H1 (cell line): ENCODE data around the gene MEF2C. TPM values are rescaled to one million over a fixed set of nuclear protein-coding genes. Genes with fewer than 3 reads are reported as not detected.

Source experiments
- CTCF ChIA-PET: fragments of 300-600 bp; sonication (Branson Sonifier 250); formaldehyde crosslinking; loops from one replicate; lab custom pipeline; 2021; ENCODE audit not compliant: partially characterized antibody; lab: Charles Lee
- POLR2A ChIA-PET: fragments of 300-600 bp; sonication (Branson Sonifier 250); formaldehyde crosslinking; loops from one replicate; lab custom pipeline; 2021; ENCODE audit warnings: inconsistent platforms; ENCODE audit not compliant: partially characterized antibody; lab: Charles Lee
- DNase-seq, 2 experiments: peaks; one replicate each; pipeline versions ENCODE4 v3.0.0 to v3.0.0-alpha.2; 2010 to 2022; ENCODE audit warnings: low spot score in 2 of 2, low read depth in 1 of 2, mixed read lengths in 1 of 2
- FAIRE-seq: peaks from 2 replicates; lab custom pipeline; 2011; peaks lifted over from hg19 to GRCh38; lab: Jason Lieb, UNC
- H2AFZ ChIP-seq: 2 replicates; pipeline ENCODE4 v1.8.1; 2012; ENCODE audit warnings: low read length, inconsistent platforms
- H2AK5ac ChIP-seq: 2 replicates; pipeline ENCODE4 v1.6.1; 2013; ENCODE audit warnings: low read depth, low read length
- H2BK120ac ChIP-seq: replicated peaks from 2 replicates; pipeline ENCODE3; 2013; ENCODE audit warnings: low read depth, low read length, inconsistent platforms
- H2BK12ac ChIP-seq: 2 replicates; pipeline ENCODE4 v1.6.1; 2013; ENCODE audit warnings: low read depth, low read length
- H2BK15ac ChIP-seq: 2 replicates; pipeline ENCODE4 v1.6.1; 2013; ENCODE audit warnings: low read length
- H2BK20ac ChIP-seq: 2 replicates; pipeline ENCODE4 v1.6.1; 2013; ENCODE audit warnings: low read length
- H2BK5ac ChIP-seq: 2 replicates; pipeline ENCODE4 v1.6.1; 2013; ENCODE audit warnings: low read depth, low read length
- H3K14ac ChIP-seq: 2 replicates; pipeline ENCODE4 v1.6.1; 2013; ENCODE audit warnings: inconsistent platforms; ENCODE audit not compliant: insufficient read length
- H3K18ac ChIP-seq: 2 replicates; pipeline ENCODE4 v1.6.1; 2013; ENCODE audit warnings: low read length; ENCODE audit errors: extremely low read depth
- H3K23ac ChIP-seq: 2 replicates; pipeline ENCODE4 v1.6.1; 2013; ENCODE audit warnings: inconsistent platforms; ENCODE audit not compliant: insufficient read length
- H3K23me2 ChIP-seq: 2 replicates; pipeline ENCODE4 v1.6.1; 2013; ENCODE audit warnings: low read depth, low read length
- H3K27ac ChIP-seq: 2 replicates; pipeline ENCODE4 v1.6.1; 2011; ENCODE audit warnings: low read depth, low read length, inconsistent platforms
- H3K27me3 ChIP-seq, 4 experiments: replicated peaks in 1 of 4; 1 replicate in 1 of 4; 2 replicates in 3 of 4; pipeline versions ENCODE4 v1.6.1 to v1.8.1; 2011 to 2013; ENCODE audit warnings: low read length in 3 of 4, mild to moderate bottlenecking in 3 of 4, inconsistent platforms in 2 of 4, mixed read lengths in 2 of 4, moderate library complexity in 1 of 4; ENCODE audit not compliant: control insufficient read depth in 3 of 4, insufficient read depth in 3 of 4; ENCODE audit errors: extremely low read depth in 1 of 4
- H3K36me3 ChIP-seq, 4 experiments: 2 replicates each; pipeline versions ENCODE4 v1.6.1 to v1.8.1; 2011 to 2013; ENCODE audit warnings: mild to moderate bottlenecking in 4 of 4, low read length in 3 of 4, moderate library complexity in 2 of 4, control low read depth in 1 of 4, inconsistent platforms in 1 of 4; ENCODE audit not compliant: insufficient read depth in 4 of 4, control insufficient read depth in 2 of 4
- H3K4ac ChIP-seq: replicated peaks from 2 replicates; pipeline ENCODE3; 2013; ENCODE audit warnings: low read length, low read depth, mixed read lengths, inconsistent platforms; ENCODE audit not compliant: insufficient read length
- H3K4me1 ChIP-seq, 4 experiments: replicated peaks in 1 of 4; 1 replicate in 1 of 4; 2 replicates in 3 of 4; pipeline versions ENCODE4 v1.6.1 to v1.8.1; 2011 to 2013; ENCODE audit warnings: low read length in 3 of 4, inconsistent platforms in 2 of 4, mixed read lengths in 1 of 4; ENCODE audit not compliant: insufficient read depth in 4 of 4, control insufficient read depth in 3 of 4
- H3K4me2 ChIP-seq, 2 experiments: 2 replicates each; pipeline versions ENCODE4 v1.6.1 to v1.8.1; 2011 to 2013; ENCODE audit warnings: low read depth in 2 of 2, low read length in 2 of 2, control low read depth in 1 of 2, inconsistent platforms in 1 of 2, mild to moderate bottlenecking in 1 of 2; ENCODE audit not compliant: insufficient read depth in 1 of 2
- H3K4me3 ChIP-seq, 4 experiments: fragments of 200-600, 300-600 bp in 1 of 4; sonication (generic), shearing (Covaris generic), sonication (Bioruptor Twin) in 1 of 4; 2 replicates each; pipeline versions ENCODE4 v1.5.1 to v1.8.1; 2011 to 2016; ENCODE audit warnings: low read length in 4 of 4, low read depth in 3 of 4, control low read depth in 2 of 4, inconsistent platforms in 2 of 4, mild to moderate bottlenecking in 2 of 4, mixed read lengths in 1 of 4, moderate library complexity in 1 of 4; ENCODE audit not compliant: insufficient read depth in 2 of 4; ENCODE audit errors: extremely low read depth in 1 of 4
- H3K56ac ChIP-seq: replicated peaks from 2 replicates; pipeline ENCODE3; 2013; ENCODE audit warnings: low read depth, mild to moderate bottlenecking, mixed read lengths, low read length, inconsistent platforms; ENCODE audit not compliant: insufficient read length
- H3K79me1 ChIP-seq: 2 replicates; pipeline ENCODE4 v1.6.1; 2013; ENCODE audit warnings: low read depth, low read length, control low read depth
- H3K79me2 ChIP-seq, 2 experiments: 2 replicates each; pipeline versions ENCODE4 v1.6.1 to v1.8.1; 2012 to 2013; ENCODE audit warnings: low read length in 2 of 2, mild to moderate bottlenecking in 2 of 2, inconsistent platforms in 1 of 2; ENCODE audit not compliant: insufficient read depth in 2 of 2, control insufficient read depth in 1 of 2
- H3K9ac ChIP-seq, 4 experiments: replicated peaks in 1 of 4; 1 replicate in 1 of 4; 2 replicates in 3 of 4; pipeline versions ENCODE4 v1.6.1 to v1.8.1; 2011 to 2013; ENCODE audit warnings: low read depth in 3 of 4, low read length in 3 of 4, control low read depth in 2 of 4, mild to moderate bottlenecking in 2 of 4, moderate library complexity in 2 of 4, inconsistent platforms in 1 of 4; ENCODE audit errors: extremely low read depth in 1 of 4
- H3K9me3 ChIP-seq, 2 experiments: 2 replicates each; pipeline versions ENCODE4 v1.6.1 to v1.8.1; 2012 to 2013; ENCODE audit warnings: mild to moderate bottlenecking in 2 of 2, moderate library complexity in 2 of 2, control low read depth in 1 of 2, inconsistent platforms in 1 of 2, low read depth in 1 of 2, low read length in 1 of 2, mixed read lengths in 1 of 2; ENCODE audit not compliant: insufficient read depth in 2 of 2
- H4K20me1 ChIP-seq, 2 experiments: replicated peaks in 1 of 2; 2 replicates each; pipeline versions ENCODE3 to v1.8.1; 2011 to 2013; ENCODE audit warnings: inconsistent platforms in 2 of 2, low read length in 2 of 2, mild to moderate bottlenecking in 1 of 2; ENCODE audit not compliant: insufficient read depth in 2 of 2, control insufficient read depth in 1 of 2
- H4K5ac ChIP-seq: 2 replicates; pipeline ENCODE4 v1.6.1; 2013; ENCODE audit warnings: low read length, low read depth, mixed read lengths, inconsistent platforms; ENCODE audit not compliant: insufficient read length
- H4K8ac ChIP-seq: 2 replicates; pipeline ENCODE4 v1.8.0; 2013; ENCODE audit warnings: mild to moderate bottlenecking, moderate library complexity, low read length, inconsistent platforms; ENCODE audit not compliant: insufficient read depth; ENCODE audit errors: extremely low read depth
- H4K91ac ChIP-seq: replicated peaks from 2 replicates; pipeline ENCODE3; 2013; ENCODE audit warnings: low read length, mixed read lengths, inconsistent platforms; ENCODE audit not compliant: insufficient read length
- RBBP5 ChIP-seq: IDR thresholded peaks from 2 replicates; pipeline ENCODE4 v1.7.1; 2012; ENCODE audit warnings: low read depth, mild to moderate bottlenecking, inconsistent platforms, low read length, moderate library complexity, borderline replicate concordance
- RXRA ChIP-seq: IDR thresholded peaks from 2 replicates; pipeline ENCODE4 v1.6.1; 2011; ENCODE audit warnings: low read depth, mild to moderate bottlenecking, low read length, moderate library complexity; ENCODE audit not compliant: insufficient read depth
- WGBS, 2 experiments: shearing (Covaris generic) in 1 of 2; methylation state at CpG; one replicate each; pipeline versions ENCODE4 v1.1.6 to v1.1.7; 2013 to 2015; ENCODE audit warnings: low lambda C conversion rate in 2 of 2, mixed read lengths in 2 of 2, inconsistent platforms in 1 of 2, low coverage in 1 of 2, missing lambda C conversion rate in 1 of 2; ENCODE audit not compliant: insufficient replicate concordance in 2 of 2, insufficient coverage in 1 of 2, insufficient read length in 1 of 2; ENCODE audit errors: extremely low coverage in 1 of 2, missing lambda C conversion rate in 1 of 2; 5-methylcytosine and 5-hydroxymethylcytosine counted together
- polyA plus RNA-seq, 7 experiments: library from polyadenylated mRNA; depleted of rRNA in 3 of 7; stranded (reverse) in 5 of 7; unstranded in 2 of 7; fragments of >200 nt in 5 of 7; fragments of 200-250 nt in 2 of 7; gene quantifications; 1 replicate in 5 of 7; 2 replicates in 1 of 7; 4 replicates in 1 of 7; pipeline versions ENCODE4 v1.2.1 to v1.2.3, GENCODE V29; 2011 to 2013; ENCODE audit warnings: missing spikeins in 2 of 7, mixed read lengths in 2 of 7
- total RNA-seq: library from RNA; stranded (reverse); fragmentation: NEBNext Ultra II Directional; extraction: Animal tissue kit (Norgen Biotek cat#: 25700); gene quantifications from 2 replicates; pipeline ENCODE4 v1.2.1, GENCODE V29; 2021

The MEF2C gene
- total and polyA plus RNA-seq, 2 of the 8 experiments (the other 6 are each of a cell fraction or from before 2014, with no cell fraction given): 0.59 to 0.99 TPM

DNA sequence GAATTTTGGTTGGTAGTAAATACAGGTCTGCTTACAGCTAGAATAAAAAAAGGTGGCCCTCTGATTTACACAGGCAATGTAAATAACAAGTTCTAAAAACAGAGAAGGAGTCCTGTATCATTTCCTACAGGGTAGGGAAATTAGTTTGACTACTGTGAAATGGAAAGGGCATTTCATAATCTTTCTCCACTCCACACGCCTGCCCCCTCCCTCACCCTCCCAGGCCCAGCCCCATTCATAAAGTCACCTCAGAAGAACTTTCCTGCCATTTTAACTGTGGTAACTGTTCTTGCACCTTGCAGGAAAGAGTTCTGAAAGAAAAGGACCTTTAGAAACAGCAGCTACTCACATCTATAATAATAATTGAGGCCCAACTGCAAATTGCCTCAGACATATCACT, 69.7 kb downstream of the MEF2C start:
- DNase-seq: no peak
- no peak for FAIRE-seq
- Histone ChIP-seq H4K20me1 (no peaks in the 10 kb centered on the region), H3K4me1 (peaks cover 0 to 8% (median 3%) of the 10 kb centered on the region in 4 experiments; a peak in 3 of 7 replicates), H2BK120ac (no peak overlapping the region), H4K91ac (no peak overlapping the region), H3K79me1 (no peaks in the 10 kb centered on the region), H3K9me3 (no peaks in the 10 kb centered on the region), H3K27me3 (no peaks in the 10 kb centered on the region), H3K4me2 (no peak overlapping the region), H3K4ac (no peak overlapping the region), H3K56ac (no peak overlapping the region), H4K5ac (no peak overlapping the region), H3K18ac (no peak overlapping the region), H3K14ac (no peak overlapping the region), H2AK5ac (no peak overlapping the region), H3K23me2 (no peaks in the 10 kb centered on the region), H2AFZ (no peak overlapping the region), H2BK5ac (no peak overlapping the region), H3K27ac (no peak overlapping the region), H3K4me3 (no peak overlapping the region), H3K23ac (no peak overlapping the region), H2BK15ac (no peak overlapping the region), H3K9ac (no peak overlapping the region), H2BK20ac (no peak overlapping the region), H4K8ac (no peak overlapping the region), H3K79me2 (no peaks in the 10 kb centered on the region), H2BK12ac (no peak overlapping the region), H3K36me3 (no peaks in the 10 kb centered on the region)
- TF ChIP-seq RBBP5 (no peak), RXRA (no peak)
- CTCF ChIA-PET: interaction anchor here (0.6 to 0.7 kb wide), 2 partner anchors 24 to 397 kb away, joined by 3 read pairs; no protein-coding TSS in a partner anchor
- WGBS, 2 experiments: 100% methylated on average over 1 of the region's 1 CpG; no CpG with 5 or more reads in 1 of the 2 experiments
- POLR2A ChIA-PET: no interaction called here
